ENCODE results near the gene ATP13A1.
"Not testable (repeated sequence)": the region's sequence is repeated elsewhere in the genome, so short reads cannot be mapped to it uniquely, and the experiment has no call there.

ATP13A1 gene

DNA sequence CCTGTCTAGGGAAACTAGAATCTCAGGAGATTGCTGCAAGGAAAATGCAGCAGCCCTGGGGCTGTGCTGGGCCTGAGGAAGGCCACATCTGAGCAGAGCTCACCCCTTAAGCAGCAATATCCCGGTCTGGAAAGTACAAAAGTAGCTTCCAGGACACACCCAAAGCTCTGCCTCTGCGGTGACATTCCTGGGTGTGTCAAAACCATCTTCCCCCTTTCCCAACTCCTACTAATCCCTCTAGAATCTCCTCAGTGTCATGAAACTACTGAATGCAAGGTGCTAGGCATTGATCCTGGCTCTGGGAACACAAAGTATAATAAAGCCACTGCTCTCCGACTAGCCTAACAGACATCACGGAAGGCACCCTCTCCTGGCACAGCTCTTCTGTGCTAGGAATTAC lies 50.0 kb downstream of the ATP13A1 start:
- Histone ChIP-seq H3K4me1 (ENCODE audit: insufficient read depth, low read length, severe bottlenecking) (peaks cover 20% of the 10 kb centered on the region), H3F3A (ENCODE audit: insufficient read depth, low read length) (no peaks in the 10 kb centered on the region), H2AFZ (ENCODE audit: low read length) (no peak overlapping the region), H3K36me3 (ENCODE audit: insufficient read depth, low read length) (no peaks in the 10 kb centered on the region; the same call in 1 of the 2 replicates), H3K79me2 (ENCODE audit: insufficient read depth, low read length) (no peaks in the 10 kb centered on the region), H3K4me2 (ENCODE audit: low read length) (no peak overlapping the region), H3K9me2 (ENCODE audit: low read depth, low read length) (no peaks in the 10 kb centered on the region), H3K9ac (ENCODE audit: low read length) (no peak overlapping the region), H4K20me1 (ENCODE audit: insufficient read depth, low read length) (no peaks in the 10 kb centered on the region), H3K4me3 (ENCODE audit: low read depth, low read length, poor library complexity, severe bottlenecking) (no peak overlapping the region), H3K27me3 (ENCODE audit: insufficient read depth, low read length) (no peaks in the 10 kb centered on the region), H3K27ac (ENCODE audit: low read depth, low read length, poor library complexity, severe bottlenecking) (no peak overlapping the region), H3K9me3 (ENCODE audit: low read length) (no peaks in the 10 kb centered on the region)
- no peak for TF ChIP-seq EZH2 (IDR thresholded peaks at IDR 0.05; ENCODE audit: borderline replicate concordance, low read length)
- TF ChIP-seq, protein P1, sequence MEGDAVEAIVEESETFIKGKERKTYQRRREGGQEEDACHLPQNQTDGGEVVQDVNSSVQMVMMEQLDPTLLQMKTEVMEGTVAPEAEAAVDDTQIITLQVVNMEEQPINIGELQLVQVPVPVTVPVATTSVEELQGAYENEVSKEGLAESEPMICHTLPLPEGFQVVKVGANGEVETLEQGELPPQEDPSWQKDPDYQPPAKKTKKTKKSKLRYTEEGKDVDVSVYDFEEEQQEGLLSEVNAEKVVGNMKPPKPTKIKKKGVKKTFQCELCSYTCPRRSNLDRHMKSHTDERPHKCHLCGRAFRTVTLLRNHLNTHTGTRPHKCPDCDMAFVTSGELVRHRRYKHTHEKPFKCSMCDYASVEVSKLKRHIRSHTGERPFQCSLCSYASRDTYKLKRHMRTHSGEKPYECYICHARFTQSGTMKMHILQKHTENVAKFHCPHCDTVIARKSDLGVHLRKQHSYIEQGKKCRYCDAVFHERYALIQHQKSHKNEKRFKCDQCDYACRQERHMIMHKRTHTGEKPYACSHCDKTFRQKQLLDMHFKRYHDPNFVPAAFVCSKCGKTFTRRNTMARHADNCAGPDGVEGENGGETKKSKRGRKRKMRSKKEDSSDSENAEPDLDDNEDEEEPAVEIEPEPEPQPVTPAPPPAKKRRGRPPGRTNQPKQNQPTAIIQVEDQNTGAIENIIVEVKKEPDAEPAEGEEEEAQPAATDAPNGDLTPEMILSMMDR (IDR thresholded peaks at IDR 0.05; ENCODE audit: low read length), result no peak

DNA sequence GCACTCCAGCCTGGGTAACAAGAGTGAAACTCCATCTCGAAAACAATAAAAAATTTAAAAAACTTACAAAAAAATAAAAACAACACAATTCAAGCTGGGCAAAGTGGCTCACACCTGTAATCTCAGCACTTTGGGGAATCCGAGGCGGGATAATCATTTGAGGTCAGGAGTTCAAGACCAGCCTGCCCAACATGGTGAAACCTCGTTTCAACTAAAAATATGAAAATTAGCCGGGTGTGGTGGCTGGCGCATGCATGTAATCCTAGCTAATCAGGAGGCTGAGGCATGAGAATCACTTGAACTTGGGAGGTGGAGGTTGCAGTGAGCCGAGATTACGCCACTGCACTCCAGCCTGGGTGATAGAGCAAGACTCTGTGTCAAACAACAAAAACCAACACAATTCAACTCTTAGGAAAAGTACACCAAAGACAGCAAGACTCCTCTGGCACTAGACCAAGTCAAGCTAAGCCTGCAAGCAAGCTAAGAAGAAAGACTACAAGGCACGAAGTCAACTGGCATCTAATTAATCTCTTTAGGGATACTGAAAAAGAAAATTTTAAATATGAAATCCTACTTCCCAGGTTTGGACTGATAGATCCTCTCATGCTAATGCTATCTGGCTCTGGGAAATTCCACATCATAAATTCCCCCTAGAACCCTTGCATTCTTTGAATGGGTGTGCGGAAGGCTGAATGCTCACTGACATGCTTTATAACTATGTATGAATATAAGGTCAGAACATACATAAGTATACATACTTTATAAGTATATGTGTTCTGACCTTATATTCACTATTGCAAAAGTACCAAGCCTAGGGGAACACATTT lies 52.9 kb downstream of the ATP13A1 start:
- H3K4me2 ChIP-seq (ENCODE audit: low read length), result no peak overlapping the region
- TF ChIP-seq EZH2 (IDR thresholded peaks at IDR 0.05; ENCODE audit: borderline replicate concordance, low read length), result no peak
- TF ChIP-seq, protein P1 (IDR thresholded peaks at IDR 0.05; ENCODE audit: low read length), result no peak
- no peaks in the 10 kb centered on the region for H4K20me1 ChIP-seq (ENCODE audit: insufficient read depth, low read length)
- H3K9me3 ChIP-seq (ENCODE audit: low read length), result no peaks in the 10 kb centered on the region
- H3K27ac ChIP-seq (ENCODE audit: low read depth, low read length, poor library complexity, severe bottlenecking), result no peak overlapping the region
- H2AFZ ChIP-seq (ENCODE audit: low read length), result no peak overlapping the region
- H3K27me3 ChIP-seq (ENCODE audit: insufficient read depth, low read length), result no peaks in the 10 kb centered on the region
- peaks cover 14% of the 10 kb centered on the region for H3K4me1 ChIP-seq (ENCODE audit: insufficient read depth, low read length, severe bottlenecking)
- H3K9ac ChIP-seq (ENCODE audit: low read length), result no peak overlapping the region
- H3K4me3 ChIP-seq (ENCODE audit: low read depth, low read length, poor library complexity, severe bottlenecking), result no peak overlapping the region
- no peaks in the 10 kb centered on the region for H3F3A ChIP-seq (ENCODE audit: insufficient read depth, low read length)
- H3K79me2 ChIP-seq (ENCODE audit: insufficient read depth, low read length), result no peaks in the 10 kb centered on the region
- peaks cover 14% of the 10 kb centered on the region; the same call in 1 of the 2 replicates for H3K36me3 ChIP-seq (ENCODE audit: insufficient read depth, low read length)
- no peaks in the 10 kb centered on the region for H3K9me2 ChIP-seq (ENCODE audit: low read depth, low read length)

DNA sequence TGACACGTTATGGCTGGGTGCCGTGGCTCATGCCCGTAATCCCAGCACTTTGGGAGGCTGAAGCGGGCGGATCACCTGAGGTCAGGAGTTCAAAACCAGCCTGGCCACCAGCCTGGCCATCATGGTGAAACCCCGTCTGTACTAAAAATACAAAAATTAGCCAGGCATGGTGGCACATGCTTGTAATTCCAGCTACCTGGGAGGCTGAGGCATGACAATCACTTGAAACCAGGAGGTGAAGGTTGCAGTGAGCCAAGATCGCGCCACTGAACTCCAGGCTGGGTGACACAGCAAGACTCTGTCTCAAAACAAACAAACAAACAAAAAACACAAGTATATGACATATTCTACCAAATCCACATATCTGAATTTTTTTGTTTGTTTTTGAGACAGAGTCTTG lies 56.8 kb downstream of the ATP13A1 start:
- H3F3A ChIP-seq (ENCODE audit: insufficient read depth, low read length); H3K27me3 ChIP-seq (ENCODE audit: insufficient read depth, low read length); H4K20me1 ChIP-seq (ENCODE audit: insufficient read depth, low read length); H2AFZ ChIP-seq (ENCODE audit: low read length); H3K4me3 ChIP-seq (ENCODE audit: low read depth, low read length, poor library complexity, severe bottlenecking); H3K27ac ChIP-seq (ENCODE audit: low read depth, low read length, poor library complexity, severe bottlenecking); H3K79me2 ChIP-seq (ENCODE audit: insufficient read depth, low read length); H3K9ac ChIP-seq (ENCODE audit: low read length); H3K4me2 ChIP-seq (ENCODE audit: low read length); H3K9me3 ChIP-seq (ENCODE audit: low read length); H3K9me2 ChIP-seq (ENCODE audit: low read depth, low read length): not testable (repeated sequence)
- Histone ChIP-seq H3K36me3 (ENCODE audit: insufficient read depth, low read length) (peaks cover 14% of the 10 kb centered on the region; the same call in 1 of the 2 replicates), H3K4me1 (ENCODE audit: insufficient read depth, low read length, severe bottlenecking) (peaks cover 31% of the 10 kb centered on the region)

DNA sequence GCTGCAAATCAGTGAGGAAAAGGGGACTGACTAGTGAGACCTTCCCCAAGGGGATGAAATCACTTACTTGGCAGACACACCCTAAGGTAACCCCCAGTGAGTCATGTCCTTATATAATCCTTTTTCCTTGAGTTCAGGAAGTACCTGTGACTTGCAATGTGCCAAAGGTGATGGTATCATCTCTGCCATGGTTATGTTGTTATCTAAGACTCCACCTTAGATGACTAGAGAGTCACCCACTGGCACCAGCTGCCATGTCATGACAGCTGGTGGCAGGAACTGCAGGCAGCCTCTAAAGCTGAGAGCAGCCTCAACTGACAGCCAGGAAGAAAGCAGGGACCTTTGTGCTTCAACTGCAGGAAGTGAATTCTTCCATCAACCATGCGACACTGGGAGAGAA lies 57.5 kb downstream of the ATP13A1 start:
- Histone ChIP-seq H3K79me2 (ENCODE audit: insufficient read depth, low read length) (no peaks in the 10 kb centered on the region), H3K4me3 (ENCODE audit: low read depth, low read length, poor library complexity, severe bottlenecking) (no peak overlapping the region), H3K27me3 (ENCODE audit: insufficient read depth, low read length) (no peaks in the 10 kb centered on the region), H3K27ac (ENCODE audit: low read depth, low read length, poor library complexity, severe bottlenecking) (no peak overlapping the region), H3K9ac (ENCODE audit: low read length) (no peak overlapping the region), H3K4me1 (ENCODE audit: insufficient read depth, low read length, severe bottlenecking) (peaks cover 38% of the 10 kb centered on the region), H3K9me2 (ENCODE audit: low read depth, low read length) (no peaks in the 10 kb centered on the region), H3K36me3 (ENCODE audit: insufficient read depth, low read length) (peaks cover 14% of the 10 kb centered on the region; the same call in 1 of the 2 replicates), H4K20me1 (ENCODE audit: insufficient read depth, low read length) (no peaks in the 10 kb centered on the region), H3F3A (ENCODE audit: insufficient read depth, low read length) (no peaks in the 10 kb centered on the region), H3K4me2 (ENCODE audit: low read length) (no peak overlapping the region), H2AFZ (ENCODE audit: low read length) (no peak overlapping the region), H3K9me3 (ENCODE audit: low read length) (no peaks in the 10 kb centered on the region)
- TF ChIP-seq EZH2 (IDR thresholded peaks at IDR 0.05; ENCODE audit: borderline replicate concordance, low read length), result no peak
- TF ChIP-seq, protein P1 (IDR thresholded peaks at IDR 0.05; ENCODE audit: low read length), result no peak

Data from OCI-LY1 (cell line).